Smooth muscle cell (in vitro differentiated cells): ENCODE results near the gene NAT9. TPM values are rescaled to one million over a fixed set of nuclear protein-coding genes. Genes with fewer than 3 reads are reported as not detected.

Experiments
- DNase-seq: peaks from one replicate; lab custom pipeline; 2025; ENCODE audit not compliant: unreplicated experiment; lab: John Stamatoyannopoulos, UW
- H2AFZ ChIP-seq: fragments of 200-600 bp; sonication (generic); 2 replicates; pipeline ENCODE4 v1.6.0; 2016; ENCODE audit warnings: antibody characterized with exemption, low read depth, mild to moderate bottlenecking
- H3F3A ChIP-seq: fragments of 200-600 bp; sonication (generic); 2 replicates; pipeline ENCODE4 v1.6.0; 2017; ENCODE audit warnings: antibody characterized with exemption, low read depth
- H3K27ac ChIP-seq: fragments of 200-600 bp; sonication (generic); 2 replicates; pipeline ENCODE4 v1.5.1; 2016; ENCODE audit warnings: low read depth, mild to moderate bottlenecking
- H3K27me3 ChIP-seq: fragments of 200-600 bp; sonication (generic); 2 replicates; pipeline ENCODE4 v1.6.1; 2016; ENCODE audit warnings: low read depth, mild to moderate bottlenecking
- H3K36me3 ChIP-seq: fragments of 200-600 bp; sonication (generic); 2 replicates; pipeline ENCODE4 v1.5.1; 2016; ENCODE audit warnings: low read depth
- H3K4me1 ChIP-seq: fragments of 200-600 bp; sonication (generic); 2 replicates; pipeline ENCODE4 v1.5.1; 2016; ENCODE audit warnings: low read depth
- H3K4me2 ChIP-seq: fragments of 200-600 bp; sonication (generic); 2 replicates; pipeline ENCODE4 v1.6.0; 2016; ENCODE audit warnings: mild to moderate bottlenecking
- H3K4me3 ChIP-seq: fragments of 200-600 bp; sonication (generic); 2 replicates; pipeline ENCODE4 v1.5.1; 2016; ENCODE audit warnings: mild to moderate bottlenecking
- H3K79me2 ChIP-seq: fragments of 200-600 bp; sonication (generic); 2 replicates; pipeline ENCODE4 v1.6.0; 2016; ENCODE audit warnings: low read depth, mild to moderate bottlenecking
- H3K9ac ChIP-seq: fragments of 200-600 bp; sonication (generic); 2 replicates; pipeline ENCODE4 v1.6.0; 2016; ENCODE audit warnings: low read depth
- H3K9me3 ChIP-seq: fragments of 200-600 bp; sonication (generic); replicated peaks from 2 replicates; pipeline ENCODE4 v1.5.1; 2016; ENCODE audit warnings: low read depth
- H4K20me1 ChIP-seq: fragments of 200-600 bp; sonication (generic); 2 replicates; pipeline ENCODE4 v1.6.0; 2016; ENCODE audit warnings: low read depth
- WGBS: methylation state at CpG from one replicate; pipeline ENCODE4 v1.1.7; 2016; ENCODE audit warnings: low lambda C conversion rate; 5-methylcytosine and 5-hydroxymethylcytosine counted together
- polyA plus RNA-seq: library from polyadenylated mRNA; unstranded; fragments of >200 nt; fragmentation: Nextera tagmentation; extraction: Ambion mirVana; gene quantifications from 2 replicates; pipeline ENCODE4 v1.2.1, GENCODE V29; 2016
- total RNA-seq: library from RNA; depleted of rRNA; stranded (reverse); fragments of >200 nt; gene quantifications from 2 replicates; pipeline ENCODE4 v1.2.3, GENCODE V29; 2014
- TF ChIP-seq, protein P1 (sequence below): fragments of 200-600 bp; sonication (generic); IDR thresholded peaks from 2 replicates; pipeline ENCODE4 v1.5.1; 2017; ENCODE audit warnings: borderline replicate concordance, mild to moderate bottlenecking, antibody characterized with exemption; ENCODE audit not compliant: insufficient read depth, poor library complexity, severe bottlenecking

NAT9 gene
- total and polyA plus RNA-seq, 2 experiments from 2014 or later, result 21.4 to 42.5 TPM

DNA sequence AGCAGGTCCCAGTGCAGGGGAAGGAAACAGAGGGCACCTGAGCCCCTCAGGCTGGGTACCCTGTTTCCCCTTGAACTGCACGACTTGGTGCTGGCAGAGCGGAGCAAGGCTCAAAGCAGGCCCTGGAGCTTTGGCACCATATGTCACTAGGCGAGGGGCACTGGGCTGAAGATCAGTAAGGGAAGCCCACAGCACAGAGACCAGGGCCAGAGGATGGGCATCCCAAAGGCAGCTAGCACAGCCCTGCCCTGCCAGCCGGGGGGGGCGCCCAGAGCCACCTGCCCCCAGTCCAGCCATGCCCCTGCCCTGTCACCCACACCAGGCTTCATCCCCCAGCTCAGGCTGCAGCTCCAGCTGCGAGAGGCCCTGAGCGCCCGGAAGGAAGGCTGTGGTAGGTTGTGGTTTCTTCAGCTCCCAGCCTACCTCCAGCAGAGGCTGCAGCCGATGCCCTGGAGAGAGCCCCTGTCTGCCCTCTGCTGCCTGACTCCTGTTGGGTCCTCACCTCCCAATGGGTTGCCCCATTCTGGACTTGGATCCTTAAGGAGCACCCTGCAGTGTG lies 16.8 kb downstream of the NAT9 start:
- DNase-seq, result no peak
- no peaks in the 10 kb centered on the region for H3F3A ChIP-seq
- no peaks in the 10 kb centered on the region for H3K9me3 ChIP-seq
- H3K36me3 ChIP-seq, result no peaks in the 10 kb centered on the region
- peaks cover 9% of the 10 kb centered on the region for H3K79me2 ChIP-seq
- H3K9ac ChIP-seq, result no peak overlapping the region
- TF ChIP-seq, protein P1, sequence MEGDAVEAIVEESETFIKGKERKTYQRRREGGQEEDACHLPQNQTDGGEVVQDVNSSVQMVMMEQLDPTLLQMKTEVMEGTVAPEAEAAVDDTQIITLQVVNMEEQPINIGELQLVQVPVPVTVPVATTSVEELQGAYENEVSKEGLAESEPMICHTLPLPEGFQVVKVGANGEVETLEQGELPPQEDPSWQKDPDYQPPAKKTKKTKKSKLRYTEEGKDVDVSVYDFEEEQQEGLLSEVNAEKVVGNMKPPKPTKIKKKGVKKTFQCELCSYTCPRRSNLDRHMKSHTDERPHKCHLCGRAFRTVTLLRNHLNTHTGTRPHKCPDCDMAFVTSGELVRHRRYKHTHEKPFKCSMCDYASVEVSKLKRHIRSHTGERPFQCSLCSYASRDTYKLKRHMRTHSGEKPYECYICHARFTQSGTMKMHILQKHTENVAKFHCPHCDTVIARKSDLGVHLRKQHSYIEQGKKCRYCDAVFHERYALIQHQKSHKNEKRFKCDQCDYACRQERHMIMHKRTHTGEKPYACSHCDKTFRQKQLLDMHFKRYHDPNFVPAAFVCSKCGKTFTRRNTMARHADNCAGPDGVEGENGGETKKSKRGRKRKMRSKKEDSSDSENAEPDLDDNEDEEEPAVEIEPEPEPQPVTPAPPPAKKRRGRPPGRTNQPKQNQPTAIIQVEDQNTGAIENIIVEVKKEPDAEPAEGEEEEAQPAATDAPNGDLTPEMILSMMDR, result no peak
- H3K27me3 ChIP-seq, result no peaks in the 10 kb centered on the region
- H3K27ac ChIP-seq, result peak overlapping the region; percentile 42
- no peaks in the 10 kb centered on the region for H4K20me1 ChIP-seq
- H2AFZ ChIP-seq, result no peak overlapping the region
- 66% methylated on average over 9 of the region's 9 CpGs for WGBS
- H3K4me1 ChIP-seq, result peaks cover 60% of the 10 kb centered on the region
- no peak overlapping the region for H3K4me3 ChIP-seq
- peak overlapping the region; percentile 51 for H3K4me2 ChIP-seq

DNA sequence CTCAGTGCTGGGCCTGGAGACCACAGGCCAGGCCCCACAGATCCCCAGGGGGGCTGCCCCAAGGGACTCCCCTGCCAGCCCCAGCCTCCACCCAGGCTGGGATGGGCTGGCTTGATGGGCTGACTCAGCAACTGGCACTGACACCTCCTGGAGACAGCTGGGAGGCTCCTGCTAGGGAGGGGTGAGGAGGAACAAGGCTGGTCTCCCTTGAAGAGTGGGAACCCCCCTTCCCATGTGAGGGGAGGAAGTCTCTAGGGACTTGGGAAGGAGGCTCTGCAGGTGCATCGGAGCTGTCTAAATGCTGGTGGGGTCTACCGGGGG lies 17.3 kb downstream of the NAT9 start:
- no peaks in the 10 kb centered on the region for H3K27me3 ChIP-seq
- H3K27ac ChIP-seq, result no peak overlapping the region
- peaks cover 54% of the 10 kb centered on the region for H3K4me1 ChIP-seq
- no peaks in the 10 kb centered on the region for H3F3A ChIP-seq
- H3K4me3 ChIP-seq, result no peak overlapping the region
- H2AFZ ChIP-seq, result no peak overlapping the region
- TF ChIP-seq, protein P1, result no peak
- DNase-seq, result no peak
- 89% methylated on average over 2 of the region's 2 CpGs for WGBS
- H3K36me3 ChIP-seq, result no peaks in the 10 kb centered on the region
- H4K20me1 ChIP-seq, result no peaks in the 10 kb centered on the region
- H3K4me2 ChIP-seq, result peak overlapping the region; percentile 51
- H3K9ac ChIP-seq, result no peak overlapping the region
- H3K9me3 ChIP-seq, result no peaks in the 10 kb centered on the region
- H3K79me2 ChIP-seq, result peaks cover 9% of the 10 kb centered on the region

DNA sequence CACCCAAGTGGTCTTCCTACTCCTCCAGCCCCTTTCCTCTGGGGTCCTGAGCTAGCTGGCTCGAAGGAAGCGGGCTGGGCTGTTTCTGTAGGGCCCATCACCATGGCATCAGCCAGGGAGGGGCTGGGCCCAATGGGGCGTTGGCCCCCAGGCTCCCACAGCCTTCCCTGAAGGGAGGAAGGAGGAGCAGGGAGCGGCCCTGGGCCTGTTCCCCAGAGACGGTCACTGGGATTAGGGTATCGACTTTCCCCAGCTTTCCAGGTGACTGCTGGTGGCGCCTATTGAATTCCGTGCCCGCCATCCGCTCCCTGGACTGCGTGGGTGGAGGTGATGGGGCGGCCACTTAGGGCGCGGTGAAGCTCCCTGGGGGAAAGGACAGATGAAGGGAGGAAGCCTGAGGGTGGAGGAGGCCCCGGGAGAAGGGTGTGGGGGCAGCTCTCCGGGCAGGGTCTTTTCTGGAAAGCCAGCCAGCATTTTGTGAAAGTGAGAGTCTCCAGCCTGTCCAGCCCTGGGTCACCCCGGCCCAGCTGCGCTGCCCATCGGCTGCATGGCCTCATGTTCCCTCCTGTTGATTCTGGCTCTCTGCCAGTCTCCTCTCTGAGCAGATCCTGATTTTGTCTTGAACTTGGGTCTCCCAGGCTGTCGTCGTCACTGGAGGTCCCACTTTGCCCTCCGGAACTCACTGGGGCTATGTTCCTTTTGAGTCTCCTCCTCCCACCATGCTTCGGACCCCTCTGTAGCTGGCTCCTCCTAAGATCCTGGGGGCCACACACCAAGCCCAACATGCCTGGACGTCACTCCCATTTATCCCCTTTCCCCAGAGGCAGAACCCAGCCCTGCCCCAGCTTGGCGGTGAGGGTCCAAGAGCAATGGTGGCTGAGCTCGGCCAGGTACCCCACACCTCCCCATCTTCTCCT lies 18.0 kb downstream of the NAT9 start:
- WGBS, result 79% methylated on average over 26 of the region's 26 CpGs
- Histone ChIP-seq H3K4me2 (peak overlapping the region; percentile 51), H3F3A (no peaks in the 10 kb centered on the region), H2AFZ (no peak overlapping the region), H3K27me3 (no peaks in the 10 kb centered on the region), H3K9me3 (no peaks in the 10 kb centered on the region), H3K4me3 (no peak overlapping the region), H4K20me1 (no peaks in the 10 kb centered on the region), H3K36me3 (no peaks in the 10 kb centered on the region), H3K79me2 (peaks cover 9% of the 10 kb centered on the region), H3K9ac (no peak overlapping the region), H3K27ac (no peak overlapping the region), H3K4me1 (peaks cover 48% of the 10 kb centered on the region)
- TF ChIP-seq, protein P1, result no peak
- no peak for DNase-seq
